Left ventricle myocardium inferior (tissue), 1 donor: ENCODE data around the gene NCOR1. TPM values are rescaled to one million over a fixed set of nuclear protein-coding genes. Genes with fewer than 3 reads are reported as not detected.
A peak's percentile ranks its signal among the peaks of the same experiment; 100 is the strongest.

Experiments
- DNase-seq: peaks from one replicate; pipeline ENCODE4 v3.0.0-alpha.2; 2020
- H3K27ac ChIP-seq: fragments of 200-600 bp; replicated peaks from 2 replicates; pipeline ENCODE4 v1.8.0; 2021
- H3K27me3 ChIP-seq: fragments of 200-600 bp; 2 replicates; pipeline ENCODE4 v1.8.0; 2021; ENCODE audit warnings: low read depth
- H3K36me3 ChIP-seq: fragments of 200-600 bp; 2 replicates; pipeline ENCODE4 v1.8.0; 2021
- H3K4me1 ChIP-seq: fragments of 200-600 bp; 2 replicates; pipeline ENCODE4 v1.8.0; 2021
- H3K4me3 ChIP-seq: fragments of 200-600 bp; 2 replicates; pipeline ENCODE4 v1.8.0; 2021; ENCODE audit warnings: mild to moderate bottlenecking, moderate library complexity
- H3K9me3 ChIP-seq: fragments of 200-600 bp; replicated peaks from 2 replicates; pipeline ENCODE4 v1.8.0; 2021
- intact Hi-C: fragments of 100-400 bp; cut with micrococcal nuclease; formaldehyde crosslinking; loops from one replicate; pipeline ENCODE4 v1.11.0; 2022
- total RNA-seq: library from RNA; stranded (reverse); fragmentation: NEBNext Ultra II Directional; extraction: Animal tissue kit (Norgen Biotek cat#: 25700); gene quantifications from one replicate; pipeline ENCODE4 v1.2.1, GENCODE V29; 2021
- TF ChIP-seq, protein P1 (sequence below): fragments of 200-600 bp; IDR thresholded peaks from 2 replicates; pipeline ENCODE4 v1.8.0; 2021; ENCODE audit warnings: antibody characterized with exemption, mild to moderate bottlenecking, borderline replicate concordance
- donor health status: DM: no; HTN: yes; CAD: no; lungs with severe emphysema.

Gene NCOR1
- total RNA-seq, 1 donor from 2014 or later, result 60.1 TPM

- intact Hi-C loops, result no loop called here
- TF ChIP-seq, protein P1, sequence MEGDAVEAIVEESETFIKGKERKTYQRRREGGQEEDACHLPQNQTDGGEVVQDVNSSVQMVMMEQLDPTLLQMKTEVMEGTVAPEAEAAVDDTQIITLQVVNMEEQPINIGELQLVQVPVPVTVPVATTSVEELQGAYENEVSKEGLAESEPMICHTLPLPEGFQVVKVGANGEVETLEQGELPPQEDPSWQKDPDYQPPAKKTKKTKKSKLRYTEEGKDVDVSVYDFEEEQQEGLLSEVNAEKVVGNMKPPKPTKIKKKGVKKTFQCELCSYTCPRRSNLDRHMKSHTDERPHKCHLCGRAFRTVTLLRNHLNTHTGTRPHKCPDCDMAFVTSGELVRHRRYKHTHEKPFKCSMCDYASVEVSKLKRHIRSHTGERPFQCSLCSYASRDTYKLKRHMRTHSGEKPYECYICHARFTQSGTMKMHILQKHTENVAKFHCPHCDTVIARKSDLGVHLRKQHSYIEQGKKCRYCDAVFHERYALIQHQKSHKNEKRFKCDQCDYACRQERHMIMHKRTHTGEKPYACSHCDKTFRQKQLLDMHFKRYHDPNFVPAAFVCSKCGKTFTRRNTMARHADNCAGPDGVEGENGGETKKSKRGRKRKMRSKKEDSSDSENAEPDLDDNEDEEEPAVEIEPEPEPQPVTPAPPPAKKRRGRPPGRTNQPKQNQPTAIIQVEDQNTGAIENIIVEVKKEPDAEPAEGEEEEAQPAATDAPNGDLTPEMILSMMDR, result no peak
- no peaks in the 10 kb centered on the region for H3K9me3 ChIP-seq
- H3K4me3 ChIP-seq, result no peak overlapping the region
- no peak for DNase-seq
- H3K36me3 ChIP-seq, result peaks cover 77% of the 10 kb centered on the region
- no peak overlapping the region for H3K27ac ChIP-seq
- H3K4me1 ChIP-seq, result peaks cover 30% of the 10 kb centered on the region
- H3K27me3 ChIP-seq, result no peaks in the 10 kb centered on the region
Observed at GRCh38 chr17:16026895-16027294, 188.4 kb downstream of the NCOR1 start.

DNA sequence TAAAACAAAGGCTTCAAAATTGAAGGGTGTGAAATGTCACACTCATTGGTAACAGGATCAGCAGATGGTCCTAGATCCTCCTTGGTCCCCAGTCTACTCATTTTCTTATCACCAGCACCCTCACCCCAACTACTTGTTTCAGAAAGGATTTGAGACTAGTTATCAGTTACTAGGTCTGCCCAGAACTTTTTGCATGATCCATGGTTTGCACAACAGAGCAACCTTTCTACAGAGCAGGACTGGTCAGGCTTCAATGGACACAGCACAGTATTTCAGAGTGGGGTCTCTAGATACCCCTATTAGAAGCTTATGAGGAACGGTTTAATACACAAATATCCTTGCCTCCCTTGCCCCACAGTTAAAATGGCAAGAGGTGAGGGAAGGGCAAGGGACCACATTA, 190.1 kb downstream of the NCOR1 start:
- Histone ChIP-seq H3K27me3 (no peaks in the 10 kb centered on the region), H3K4me3 (no peak overlapping the region), H3K36me3 (peaks cover 70% of the 10 kb centered on the region), H3K9me3 (no peaks in the 10 kb centered on the region), H3K27ac (no peak overlapping the region), H3K4me1 (peaks cover 38% of the 10 kb centered on the region)
- intact Hi-C loops, result no loop called here
- TF ChIP-seq, protein P1, result no peak
- DNase-seq, result no peak

- Histone ChIP-seq H3K4me1 (peaks cover 50% of the 10 kb centered on the region), H3K36me3 (peaks cover 63% of the 10 kb centered on the region), H3K9me3 (no peaks in the 10 kb centered on the region), H3K4me3 (no peak overlapping the region), H3K27ac (no peak overlapping the region), H3K27me3 (no peaks in the 10 kb centered on the region)
- TF ChIP-seq, protein P1, result no peak
- no peak for DNase-seq
- intact Hi-C loops, result no loop called here
Observed at GRCh38 chr17:16023881-16024280, 191.5 kb downstream of the NCOR1 start.

DNA sequence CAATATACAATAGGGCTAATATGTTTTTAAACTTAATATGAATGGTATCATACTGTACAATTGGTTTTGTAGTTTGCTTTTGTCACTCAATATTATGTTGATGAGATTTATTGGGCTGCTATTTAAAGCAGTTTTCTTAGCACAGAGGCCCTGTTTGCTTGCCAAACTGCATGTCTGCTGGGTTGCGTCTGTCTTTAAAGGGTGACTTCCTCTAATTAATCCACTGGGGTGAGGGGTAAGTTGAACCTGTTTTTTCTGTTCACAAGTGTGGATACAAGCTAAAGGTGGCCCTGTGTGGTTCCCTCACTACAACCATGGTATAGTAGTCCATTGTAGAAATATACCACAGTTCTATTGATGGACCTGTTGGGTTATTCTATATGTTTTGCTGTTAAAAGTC, 196.0 kb downstream of the NCOR1 start:
- Histone ChIP-seq H3K36me3 (peaks cover 39% of the 10 kb centered on the region), H3K4me3 (no peak overlapping the region), H3K9me3 (no peaks in the 10 kb centered on the region), H3K27ac (peak overlapping the region; percentile 38), H3K27me3 (no peaks in the 10 kb centered on the region), H3K4me1 (peaks cover 54% of the 10 kb centered on the region)
- no peak for DNase-seq
- intact Hi-C loops, result no loop called here
- TF ChIP-seq, protein P1, result no peak

GRCh38 chr17:16013943-16014407, 201.4 kb downstream of the NCOR1 start:
- Histone ChIP-seq H3K27ac (peak overlapping the region; percentile 61), H3K36me3 (peaks cover 67% of the 10 kb centered on the region), H3K4me3 (no peak overlapping the region), H3K4me1 (peaks cover 53% of the 10 kb centered on the region), H3K27me3 (no peaks in the 10 kb centered on the region), H3K9me3 (no peaks in the 10 kb centered on the region)
- intact Hi-C loops, result no loop called here
- TF ChIP-seq, protein P1, result peak; percentile 55
- no peak for DNase-seq
